Ramos (cell line): Measurements from ENCODE around the gene PGBD1.
"Not testable (repeated sequence)": the region's sequence is repeated elsewhere in the genome, so short reads cannot be mapped to it uniquely, and the experiment has no call there.

Experiments used
- in situ Hi-C: fragments of 300-500 bp; cut with MboI; formaldehyde crosslinking; loops from one replicate; pipeline ENCODE4 v1.14.3; 2022; ENCODE audit warnings: low sequenced_read_pairs; ENCODE audit not compliant: unreplicated experiment

PGBD1 gene

GRCh38 chr6:28267695-28268059, 13.7 kb upstream of the PGBD1 start:
- in situ Hi-C loops = no loop called here

GRCh38 chr6:28269492-28269891, 11.9 kb upstream of the PGBD1 start:
- in situ Hi-C loops = no loop called here

- in situ Hi-C loops = no loop called here
Observed at GRCh38 chr6:28274888-28275287, 6.5 kb upstream of the PGBD1 start.

DNA sequence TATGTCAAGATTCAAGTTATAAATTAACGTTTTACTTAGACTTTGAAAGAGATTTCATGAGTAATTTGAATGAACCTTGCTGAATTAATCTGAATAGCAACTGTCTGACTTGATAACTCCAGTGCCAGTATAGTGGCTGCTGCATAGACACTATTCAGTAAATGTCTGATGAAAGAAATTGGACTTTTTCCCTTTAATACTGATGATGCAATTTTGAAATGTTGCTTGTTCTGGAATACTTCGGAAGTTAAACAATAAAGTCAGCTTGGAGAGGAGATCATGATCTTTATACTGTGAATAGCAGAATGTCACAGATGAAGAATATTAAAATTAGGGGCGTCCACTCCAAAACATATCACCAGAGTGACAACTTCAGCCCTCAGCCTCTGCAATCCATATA, 3.6 kb upstream of the PGBD1 start:
- in situ Hi-C loops = no loop called here

GRCh38 chr6:28280595-28281287, 631 bp upstream of the PGBD1 start:
- in situ Hi-C loops = no loop called here

GRCh38 chr6:28282926-28283325, 1.6 kb downstream of the PGBD1 start:
- in situ Hi-C loops = no loop called here

GRCh38 chr6:28291573-28291972, 10.2 kb downstream of the PGBD1 start:
- in situ Hi-C loops = no loop called here

DNA sequence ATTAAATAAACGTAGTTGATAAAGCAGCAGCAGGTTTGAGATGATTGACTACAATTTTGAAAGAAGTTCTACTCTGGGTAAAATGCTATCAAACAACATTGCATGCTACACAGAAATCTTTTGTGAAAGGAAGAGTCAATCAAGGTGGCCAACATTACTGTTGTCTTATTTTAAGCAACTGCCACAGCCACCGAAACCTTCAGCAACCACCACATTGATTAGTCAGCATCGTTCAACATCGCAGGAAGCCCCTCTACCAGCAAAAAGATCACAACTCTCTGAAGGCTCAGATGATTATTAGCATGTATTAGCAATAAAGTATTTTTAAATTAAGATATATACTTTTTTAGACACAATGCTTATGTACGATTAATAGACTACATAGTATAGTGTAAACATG, 14.0 kb downstream of the PGBD1 start:
- in situ Hi-C loops = no loop called here

- in situ Hi-C loops = no loop called here
Observed at GRCh38 chr6:28296520-28297060, 15.2 kb downstream of the PGBD1 start.

DNA sequence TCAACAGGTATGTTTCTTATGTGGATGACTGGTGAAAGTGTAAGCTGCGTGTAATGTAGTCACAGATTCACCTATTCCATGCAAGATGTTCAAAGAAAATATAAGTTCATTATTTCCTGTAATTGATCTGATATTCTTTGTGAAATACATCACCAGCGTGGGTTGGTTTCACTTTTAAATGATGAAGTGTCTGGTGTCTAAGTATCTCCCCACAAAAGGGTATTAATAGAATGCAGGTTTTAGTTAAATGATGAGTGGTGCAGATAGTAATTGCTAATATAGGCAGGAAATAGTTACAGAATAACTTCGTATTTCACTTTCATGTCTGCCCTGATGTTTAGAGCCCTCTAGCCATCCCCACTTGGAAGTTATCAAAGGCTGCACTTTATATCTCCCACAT, 22.2 kb downstream of the PGBD1 start:
- in situ Hi-C loops = no loop called here

DNA sequence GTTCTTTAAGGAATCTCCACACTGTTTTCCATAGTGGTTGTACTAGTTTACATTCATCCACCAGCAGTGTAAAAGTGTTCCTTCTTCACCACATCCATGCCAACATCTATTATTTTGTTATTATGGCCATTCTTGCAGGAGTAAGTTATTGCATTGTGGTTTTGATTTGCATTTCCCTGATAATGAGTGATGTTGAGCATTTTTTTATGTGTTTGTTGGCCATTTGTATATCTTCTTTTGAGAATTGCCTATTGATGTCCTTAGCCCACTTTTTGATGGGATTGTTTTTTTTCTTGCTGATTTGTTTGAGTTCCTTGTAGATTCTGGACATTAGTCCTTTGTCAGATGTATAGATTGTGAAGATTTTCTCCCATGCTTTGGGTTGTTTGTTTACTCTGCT, 25.0 kb downstream of the PGBD1 start:
- in situ Hi-C loops = not testable (repeated sequence)

- in situ Hi-C loops = no loop called here
Observed at GRCh38 chr6:28311139-28311823, 29.9 kb downstream of the PGBD1 start.

GRCh38 chr6:28312939-28313338, 31.6 kb downstream of the PGBD1 start:
- in situ Hi-C loops = no loop called here

GRCh38 chr6:28315628-28316027, 34.3 kb downstream of the PGBD1 start:
- in situ Hi-C loops = no loop called here

- in situ Hi-C loops = not testable (repeated sequence)
Observed at GRCh38 chr6:28317866-28318265, 36.5 kb downstream of the PGBD1 start.

DNA sequence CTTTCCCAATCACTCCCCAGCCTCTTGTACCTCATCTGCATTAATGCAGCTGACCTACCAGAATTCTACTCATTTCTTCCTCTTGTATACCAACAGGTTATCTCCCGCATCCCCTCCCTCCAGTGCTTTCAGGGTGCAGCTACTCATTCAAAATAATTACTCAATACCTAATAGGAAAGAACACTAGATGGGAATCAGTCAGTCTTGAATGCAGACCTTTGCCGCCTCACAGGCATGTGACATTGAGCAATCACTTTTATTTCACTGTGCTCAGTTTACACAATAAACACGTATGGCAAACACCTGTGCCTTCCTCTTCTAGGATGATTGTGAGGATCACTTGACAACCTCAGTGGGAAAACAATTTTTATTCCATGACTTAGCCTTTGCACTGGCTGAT, 41.3 kb downstream of the PGBD1 start:
- in situ Hi-C loops = no loop called here

GRCh38 chr6:28323813-28324424, 42.5 kb downstream of the PGBD1 start:
- in situ Hi-C loops = no loop called here

- in situ Hi-C loops = no loop called here
Observed at GRCh38 chr6:28326371-28326948, 45.1 kb downstream of the PGBD1 start.

DNA sequence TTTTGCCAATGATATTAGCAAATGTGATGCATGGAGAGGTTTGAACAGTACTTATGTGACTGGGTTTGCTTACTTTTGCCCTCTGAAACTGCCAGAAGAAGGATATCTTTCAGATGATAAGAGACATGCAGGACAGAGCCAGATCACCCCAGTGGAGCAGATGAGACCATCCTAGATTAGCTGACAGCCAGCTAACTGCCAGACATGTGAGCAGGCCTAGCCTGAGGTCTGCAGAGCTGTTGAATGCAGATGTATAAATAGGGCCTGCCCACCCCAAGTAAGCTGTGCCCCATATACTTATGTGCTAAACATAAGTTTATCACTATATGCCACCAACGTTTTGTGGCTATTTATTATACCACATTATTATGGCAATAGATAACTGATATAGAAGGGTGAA, 48.7 kb downstream of the PGBD1 start:
- in situ Hi-C loops = no loop called here

DNA sequence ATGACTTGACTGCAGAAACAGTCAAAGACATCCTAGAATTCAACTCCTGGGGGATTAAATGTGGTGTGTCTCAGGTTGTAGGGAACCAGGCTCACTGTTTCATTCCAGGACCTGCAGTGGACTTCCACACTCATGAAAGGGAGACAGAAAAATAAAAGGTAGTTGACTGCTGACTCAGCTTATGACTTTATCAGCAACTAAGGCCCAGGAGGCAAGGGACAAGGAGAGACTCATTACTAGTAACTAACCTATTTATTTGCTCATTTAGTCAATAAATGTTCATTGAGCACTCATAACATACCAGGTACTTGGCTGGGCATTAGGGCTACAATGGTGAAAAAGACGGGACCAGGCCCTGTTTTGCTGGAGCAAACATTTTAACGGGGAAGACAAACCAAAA, 51.7 kb downstream of the PGBD1 start:
- in situ Hi-C loops = no loop called here

DNA sequence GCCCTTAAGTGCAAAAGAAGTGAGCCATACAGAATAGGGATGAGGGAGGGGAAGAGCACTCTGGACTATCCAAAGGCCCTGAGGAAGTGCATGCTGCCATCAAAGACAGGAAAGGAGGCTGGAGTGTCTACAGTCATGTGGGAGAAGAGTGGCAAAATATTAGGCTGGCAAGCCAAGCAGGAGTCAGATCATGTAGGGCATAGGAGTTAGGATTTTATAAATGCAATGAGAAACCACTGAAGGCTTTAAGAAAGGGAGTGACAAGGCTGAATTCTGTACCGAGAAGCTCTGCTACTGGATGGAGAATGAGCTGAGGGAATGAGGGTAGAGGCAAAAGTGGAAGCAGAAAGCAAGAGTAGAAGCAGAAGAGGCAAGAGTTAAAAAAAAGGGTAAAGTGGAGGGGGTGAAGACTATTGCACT, 52.2 kb downstream of the PGBD1 start:
- in situ Hi-C loops = no loop called here
